Right lobe of liver (tissue), 6 donors: ENCODE measurements around the gene CTNND2. TPM values are rescaled to one million over a fixed set of nuclear protein-coding genes. Genes with fewer than 3 reads are reported as not detected.
A peak's percentile ranks its signal among the peaks of the same experiment; 100 is the strongest.

Experiments used
- ATAC-seq, 4 donors: fragments of 200-7000 bp; cut with Tn5 transposase; one replicate each; pipeline ENCODE4 v1.9.1; 2020; ENCODE audit warnings: mild to moderate bottlenecking in 4 of 4, moderate library complexity in 4 of 4
- DNase-seq, 3 donors: peaks; one replicate each; pipeline ENCODE4 v3.0.0-alpha.2; 2020
- H3K27ac ChIP-seq, 3 donors: fragments of 200-600 bp; one replicate each; pipeline ENCODE4 v1.8.0; 2022
- H3K27me3 ChIP-seq, 2 donors: fragments of 200-600 bp; one replicate each; pipeline ENCODE4 v1.8.0; 2022
- H3K36me3 ChIP-seq, 4 donors: fragments of 200-600 bp; sonication (generic) in 1 of 4; one replicate each; pipeline versions ENCODE4 v1.5.1 to v1.8.0; 2017 to 2022; ENCODE audit warnings: control low read depth in 1 of 4
- H3K4me1 ChIP-seq, 4 donors: fragments of 200-600 bp; sonication (generic) in 1 of 4; one replicate each; pipeline versions ENCODE4 v1.5.1 to v1.8.0; 2017 to 2022; ENCODE audit warnings: control low read depth in 1 of 4
- H3K4me3 ChIP-seq, 3 donors: fragments of 200-600 bp; one replicate each; pipeline ENCODE4 v1.8.0; 2022
- H3K9me3 ChIP-seq, 4 donors: fragments of 200-600 bp; sonication (generic) in 1 of 4; one replicate each; pipeline versions ENCODE4 v1.5.1 to v1.8.0; 2017 to 2022; ENCODE audit warnings: control low read depth in 1 of 4
- POLR2A ChIP-seq: fragments of 450-650 bp; IDR thresholded peaks from one replicate; pipeline ENCODE4 v1.6.1; 2017; ENCODE audit warnings: antibody characterized with exemption, mild to moderate bottlenecking
- WGBS: methylation state at CpG from one replicate; pipeline ENCODE4 v1.1.6; 2018; ENCODE audit warnings: low coverage, low lambda C conversion rate; ENCODE audit not compliant: insufficient coverage; ENCODE audit errors: missing lambda C conversion rate; 5-methylcytosine and 5-hydroxymethylcytosine counted together
- intact Hi-C, 2 donors: fragments of 100-400 bp; cut with DNase I; formaldehyde crosslinking; loops; one replicate each; pipeline versions ENCODE4 v1.11.2 to v1.14.1; 2022
- total RNA-seq, 6 experiments: library from RNA; depleted of rRNA in 2 of 6; stranded (reverse); fragments of >200 nt in 2 of 6; fragmentation: NEBNext Ultra II Directional in 3 of 6; extraction: Animal tissue kit (Norgen Biotek cat#: 25700) in 3 of 6; gene quantifications; one replicate each; pipeline versions ENCODE4 v1.1.0 to v1.2.4, GENCODE V29; 2016 to 2023
- TF ChIP-seq, protein P1 (sequence below), 4 donors: fragments of 200-600 bp in 3 of 4; fragments of 450-650 bp in 1 of 4; IDR thresholded peaks; one replicate each; pipeline versions ENCODE4 v1.5.1 to v1.8.0; 2016 to 2022; ENCODE audit warnings: antibody characterized with exemption in 4 of 4, mild to moderate bottlenecking in 2 of 4
- donor health status: DM: no; HTN: yes; CAD: no.
- donor health status: DM: no; HTN: no; CAD: no.
- donor health status: DM: no; HTN: no; CAD: no.
- donor health status: DM: no; HTN: yes; CAD: no.
- donor health status: DM: no; HTN: yes; CAD: no.

CTNND2 gene
- total RNA-seq, 6 experiments from 2014 or later: 0.06 to 1.5 (median 1.1) TPM

DNA sequence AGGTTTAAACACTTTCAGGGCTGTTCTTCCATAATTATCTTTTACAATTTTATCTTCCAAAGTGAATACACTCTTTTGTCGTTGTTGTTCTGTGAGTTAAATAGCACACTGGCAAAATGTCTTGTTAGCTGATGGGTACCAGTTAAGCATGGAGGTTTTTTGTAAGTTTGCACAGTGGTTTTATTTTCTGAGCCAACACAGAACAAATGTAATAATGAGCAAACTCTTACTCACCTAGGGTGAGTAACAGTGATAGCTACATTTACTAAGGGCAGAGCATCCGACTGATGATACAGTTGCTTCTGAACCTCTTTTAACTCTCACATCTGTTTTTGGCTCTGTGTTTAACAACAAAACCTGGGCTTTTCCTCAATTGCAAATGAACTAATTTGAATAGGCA, 103.2 kb downstream of the CTNND2 start:
- no peaks in the 10 kb centered on the region for H3K36me3 ChIP-seq
- DNase-seq: no peak
- ATAC-seq: no peak
- H3K4me3 ChIP-seq: no peak overlapping the region
- no peaks in the 10 kb centered on the region for H3K27me3 ChIP-seq
- no peaks in the 10 kb centered on the region for H3K4me1 ChIP-seq
- no peak overlapping the region for H3K27ac ChIP-seq
- WGBS: 66% methylated on average over 2 of the region's 2 CpGs
- H3K9me3 ChIP-seq: no peaks in the 10 kb centered on the region
- intact Hi-C loops: no loop called here
- no peak for TF ChIP-seq POLR2A
- TF ChIP-seq, protein P1, sequence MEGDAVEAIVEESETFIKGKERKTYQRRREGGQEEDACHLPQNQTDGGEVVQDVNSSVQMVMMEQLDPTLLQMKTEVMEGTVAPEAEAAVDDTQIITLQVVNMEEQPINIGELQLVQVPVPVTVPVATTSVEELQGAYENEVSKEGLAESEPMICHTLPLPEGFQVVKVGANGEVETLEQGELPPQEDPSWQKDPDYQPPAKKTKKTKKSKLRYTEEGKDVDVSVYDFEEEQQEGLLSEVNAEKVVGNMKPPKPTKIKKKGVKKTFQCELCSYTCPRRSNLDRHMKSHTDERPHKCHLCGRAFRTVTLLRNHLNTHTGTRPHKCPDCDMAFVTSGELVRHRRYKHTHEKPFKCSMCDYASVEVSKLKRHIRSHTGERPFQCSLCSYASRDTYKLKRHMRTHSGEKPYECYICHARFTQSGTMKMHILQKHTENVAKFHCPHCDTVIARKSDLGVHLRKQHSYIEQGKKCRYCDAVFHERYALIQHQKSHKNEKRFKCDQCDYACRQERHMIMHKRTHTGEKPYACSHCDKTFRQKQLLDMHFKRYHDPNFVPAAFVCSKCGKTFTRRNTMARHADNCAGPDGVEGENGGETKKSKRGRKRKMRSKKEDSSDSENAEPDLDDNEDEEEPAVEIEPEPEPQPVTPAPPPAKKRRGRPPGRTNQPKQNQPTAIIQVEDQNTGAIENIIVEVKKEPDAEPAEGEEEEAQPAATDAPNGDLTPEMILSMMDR (IDR thresholded peaks at IDR 0.05): no peak

DNA sequence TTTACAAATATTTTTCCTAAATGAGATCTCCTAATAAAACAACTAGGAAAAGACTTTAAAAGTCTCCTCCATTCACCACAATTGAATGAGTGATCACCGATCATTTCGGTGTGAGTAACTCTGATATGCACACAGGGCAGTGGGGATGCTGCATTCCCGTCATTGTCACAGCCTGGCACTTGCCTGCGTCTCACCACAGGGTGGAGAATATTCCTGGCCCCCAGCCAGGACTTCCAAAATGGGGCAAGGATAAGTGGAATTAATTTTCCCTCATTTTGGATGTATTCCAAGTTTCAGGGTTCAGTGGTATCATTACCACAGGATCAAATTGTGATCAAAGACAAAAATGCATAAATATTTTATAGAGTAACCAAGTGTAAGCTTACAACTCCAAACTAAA, 107.1 kb downstream of the CTNND2 start:
- ATAC-seq (no peak), DNase-seq (no peak)
- TF ChIP-seq POLR2A: no peak
- TF ChIP-seq, protein P1 (IDR thresholded peaks at IDR 0.05): no peak
- Histone ChIP-seq H3K4me1 (no peaks in the 10 kb centered on the region), H3K36me3 (no peaks in the 10 kb centered on the region), H3K9me3 (no peaks in the 10 kb centered on the region), H3K27ac (no peak overlapping the region), H3K4me3 (no peak overlapping the region), H3K27me3 (no peaks in the 10 kb centered on the region)
- intact Hi-C loops: no loop called here
- 74% methylated on average over 3 of the region's 4 CpGs for WGBS

DNA sequence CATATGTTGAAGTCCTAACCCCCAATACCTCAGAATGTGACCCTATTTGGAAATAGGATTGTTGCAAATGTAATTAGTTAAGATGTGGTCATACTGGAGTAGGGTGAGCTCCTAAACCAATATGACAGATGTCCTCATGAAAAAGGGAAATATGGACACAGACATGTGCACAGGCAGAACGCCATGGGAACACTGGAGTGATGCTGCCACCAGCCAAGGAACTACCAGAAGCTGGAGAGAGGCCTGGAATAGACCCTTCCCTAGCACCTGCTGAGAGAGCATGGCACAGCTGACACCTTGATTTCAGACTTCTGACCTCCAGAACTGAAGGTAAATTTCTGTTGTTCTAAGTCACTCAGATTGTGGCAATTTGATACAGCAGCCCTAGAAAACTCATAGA, 110.8 kb downstream of the CTNND2 start:
- TF ChIP-seq POLR2A: no peak
- TF ChIP-seq, protein P1 (IDR thresholded peaks at IDR 0.05): no peak
- no peaks in the 10 kb centered on the region for H3K36me3 ChIP-seq
- H3K4me1 ChIP-seq: no peaks in the 10 kb centered on the region
- no peaks in the 10 kb centered on the region for H3K27me3 ChIP-seq
- H3K4me3 ChIP-seq: no peak overlapping the region
- no peaks in the 10 kb centered on the region for H3K9me3 ChIP-seq
- DNase-seq (no peak), ATAC-seq (no peak)
- intact Hi-C loops: no loop called here
- 57% methylated on average over 1 of the region's 1 CpG for WGBS
- H3K27ac ChIP-seq: no peak overlapping the region

GRCh38 chr5:11792621-11793020, 111.6 kb downstream of the CTNND2 start:
- no peak for DNase-seq
- Histone ChIP-seq H3K27me3 (no peaks in the 10 kb centered on the region), H3K36me3 (no peaks in the 10 kb centered on the region), H3K4me1 (no peaks in the 10 kb centered on the region), H3K27ac (no peak overlapping the region), H3K9me3 (no peaks in the 10 kb centered on the region), H3K4me3 (no peak overlapping the region)
- TF ChIP-seq, protein P1 (IDR thresholded peaks at IDR 0.05): no peak
- no peak for TF ChIP-seq POLR2A
- ATAC-seq: no peak
- intact Hi-C loops: no loop called here
- 49% methylated on average over 3 of the region's 3 CpGs for WGBS

DNA sequence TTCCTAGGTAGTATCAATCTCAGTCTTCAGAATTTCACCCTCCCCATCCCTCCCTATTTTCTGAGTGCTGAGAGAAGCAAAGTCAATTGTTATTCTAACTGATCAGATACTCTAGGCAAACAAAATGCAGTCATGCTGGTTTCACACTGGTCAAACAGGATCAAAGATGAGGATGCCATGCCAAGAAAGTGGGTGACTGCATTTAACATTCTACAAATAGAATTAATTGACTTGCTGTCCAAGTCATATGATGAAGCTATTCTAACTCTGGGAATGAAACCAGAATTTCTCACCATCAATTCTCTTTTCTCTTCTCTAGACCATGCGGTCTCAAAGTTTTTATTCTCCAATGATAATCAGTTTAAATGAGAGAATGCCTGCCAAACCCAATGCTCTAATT, 112.5 kb downstream of the CTNND2 start:
- Histone ChIP-seq H3K27ac (no peak overlapping the region), H3K4me1 (no peaks in the 10 kb centered on the region), H3K4me3 (no peak overlapping the region), H3K27me3 (no peaks in the 10 kb centered on the region), H3K9me3 (no peaks in the 10 kb centered on the region), H3K36me3 (no peaks in the 10 kb centered on the region)
- ATAC-seq: peak in 1 of 4 donors; percentile 28
- TF ChIP-seq POLR2A: no peak
- TF ChIP-seq, protein P1 (IDR thresholded peaks at IDR 0.05): no peak
- intact Hi-C loops: no loop called here
- DNase-seq: no peak
- WGBS: 33% methylated on average over 1 of the region's 1 CpG
